GF-D8 (cell line): Measurements from ENCODE around the gene CDK5RAP2.
"Not testable (repeated sequence)": the region's sequence is repeated elsewhere in the genome, so short reads cannot be mapped to it uniquely, and the experiment has no call there.

Source experiments
- DNase-seq: peaks from one replicate; lab custom pipeline; 2025; lab: John Stamatoyannopoulos, UW

CDK5RAP2 gene

GRCh38 chr9:120465685-120466407 lies 114.1 kb downstream of the CDK5RAP2 start:
- DNase-seq, result no peak

GRCh38 chr9:120464887-120465421 lies 115.0 kb downstream of the CDK5RAP2 start:
- no peak for DNase-seq

GRCh38 chr9:120464176-120464886 lies 115.6 kb downstream of the CDK5RAP2 start:
- no peak for DNase-seq

DNA sequence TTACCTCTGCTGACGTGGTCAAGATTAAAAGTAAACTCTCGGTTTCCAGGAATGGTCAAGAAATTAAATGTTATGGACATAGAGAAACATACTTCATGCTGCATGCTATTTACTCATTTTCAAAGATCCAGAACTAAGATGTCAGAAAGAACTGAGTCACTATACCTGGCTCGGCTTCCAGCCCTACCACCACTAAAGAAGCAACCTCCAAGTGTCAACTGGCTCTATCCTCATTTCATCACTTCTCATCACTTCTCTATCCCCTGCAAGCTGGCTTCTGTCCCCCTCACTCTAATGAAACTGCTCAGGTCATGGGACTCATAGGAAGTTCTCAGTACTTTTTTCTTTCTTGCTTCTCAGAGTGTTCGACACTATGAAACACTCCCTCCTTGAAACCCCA lies 116.2 kb downstream of the CDK5RAP2 start:
- DNase-seq, result no peak

DNA sequence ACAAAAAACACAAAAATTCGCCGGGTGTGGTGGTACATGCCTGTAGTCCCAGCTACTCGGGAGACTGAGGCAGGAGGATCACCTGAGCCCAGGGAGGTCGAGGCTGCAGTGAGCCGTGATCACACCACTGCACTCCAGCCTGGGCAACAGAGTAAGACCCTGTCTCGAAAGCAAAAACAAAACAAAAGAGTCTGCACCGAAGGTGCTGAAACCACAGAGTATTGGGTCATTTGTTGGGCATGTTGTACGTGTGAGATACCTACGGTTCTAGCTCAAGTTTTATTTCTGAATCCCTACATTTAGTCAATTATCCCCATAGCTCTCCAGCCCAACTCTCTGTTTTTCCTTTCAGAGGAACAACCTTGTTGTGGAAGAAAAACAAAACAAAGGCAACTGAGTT lies 118.3 kb downstream of the CDK5RAP2 start:
- not testable (repeated sequence) for DNase-seq

DNA sequence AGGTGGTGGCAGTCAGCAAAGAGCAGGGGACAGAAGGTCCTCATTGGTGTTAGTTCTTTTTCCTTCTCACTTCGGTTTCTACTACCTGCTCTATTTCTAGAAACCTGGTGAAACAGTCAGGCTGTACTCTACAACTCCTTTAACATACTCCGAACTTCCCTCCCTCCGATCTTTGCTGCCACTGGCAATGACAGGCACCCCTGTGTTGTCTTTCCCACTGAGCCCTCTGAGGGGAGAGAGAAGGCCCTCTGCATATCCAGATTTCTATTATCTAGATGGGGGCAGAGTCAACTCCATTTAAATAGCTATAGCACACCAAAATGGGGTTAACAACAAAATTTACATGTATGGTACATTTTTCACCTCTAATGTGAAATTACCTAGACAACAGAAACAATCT lies 123.7 kb downstream of the CDK5RAP2 start:
- DNase-seq, result no peak

GRCh38 chr9:120454467-120454866 lies 125.5 kb downstream of the CDK5RAP2 start:
- no peak for DNase-seq

- no peak for DNase-seq
Observed at GRCh38 chr9:120453792-120454191, 126.2 kb downstream of the CDK5RAP2 start.

DNA sequence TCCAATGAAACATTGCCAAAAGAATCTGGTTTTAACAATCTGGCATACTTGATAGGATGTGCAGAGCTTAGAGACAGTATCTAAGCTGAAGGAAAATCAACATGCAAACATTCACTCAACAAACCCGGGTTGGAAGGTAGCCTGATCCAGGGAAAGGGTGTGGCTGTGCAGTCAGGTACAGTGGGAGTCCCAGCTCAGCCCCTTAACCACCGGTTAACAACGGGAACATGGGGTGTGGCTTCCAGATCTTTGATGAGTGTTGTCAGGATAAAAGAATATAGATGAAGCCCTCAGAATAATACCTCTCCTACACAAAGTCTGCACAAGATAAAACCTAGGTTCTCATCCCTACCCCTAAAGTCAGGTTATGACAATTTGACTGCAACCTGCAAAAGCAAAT lies 127.3 kb downstream of the CDK5RAP2 start:
- no peak for DNase-seq

DNA sequence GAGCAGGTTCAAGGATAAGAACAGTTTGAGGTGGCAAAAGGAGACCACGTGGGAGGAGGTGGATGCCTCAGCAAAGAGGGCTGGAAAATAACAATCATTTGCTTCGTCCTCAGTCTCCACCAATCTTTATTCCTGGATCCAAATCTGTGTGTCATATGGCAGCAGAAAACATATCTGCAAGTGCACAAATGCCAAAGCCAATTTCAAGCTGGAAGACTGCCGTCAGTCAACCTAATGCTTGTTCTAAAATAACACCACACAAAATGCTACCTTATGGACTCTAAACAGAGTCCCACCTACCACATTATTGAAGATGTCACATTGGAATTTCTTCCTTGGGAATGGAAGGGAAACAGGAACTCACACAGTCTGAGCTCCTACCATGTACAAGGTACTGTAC lies 129.1 kb downstream of the CDK5RAP2 start:
- no peak for DNase-seq

- no peak for DNase-seq
Observed at GRCh38 chr9:120449566-120449965, 130.4 kb downstream of the CDK5RAP2 start.

DNA sequence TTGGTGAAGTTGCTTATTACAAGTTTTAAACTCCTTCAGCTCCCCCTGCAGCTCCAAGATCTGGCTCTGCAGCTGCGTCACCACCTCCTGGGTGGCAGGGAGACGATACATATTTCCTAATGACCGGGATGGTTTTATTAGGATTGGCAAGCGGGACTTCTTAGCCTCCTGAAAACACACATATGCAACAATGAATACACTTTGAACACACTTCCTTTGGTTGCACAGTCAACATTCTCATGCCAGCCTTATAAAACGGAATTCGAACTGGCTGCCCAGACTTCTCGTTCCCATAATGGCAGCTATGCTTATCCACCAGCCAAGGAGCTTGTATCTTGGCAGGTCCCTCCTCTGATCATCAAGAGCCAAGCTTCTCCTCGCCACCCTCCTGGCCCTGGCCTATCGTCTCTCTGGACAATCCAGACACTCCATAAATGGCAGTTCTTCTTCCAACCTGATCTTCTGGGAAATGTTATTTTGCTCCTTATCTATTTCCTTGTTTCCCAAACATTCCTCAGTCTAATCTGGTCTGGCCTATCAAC lies 131.9 kb downstream of the CDK5RAP2 start:
- DNase-seq, result no peak

DNA sequence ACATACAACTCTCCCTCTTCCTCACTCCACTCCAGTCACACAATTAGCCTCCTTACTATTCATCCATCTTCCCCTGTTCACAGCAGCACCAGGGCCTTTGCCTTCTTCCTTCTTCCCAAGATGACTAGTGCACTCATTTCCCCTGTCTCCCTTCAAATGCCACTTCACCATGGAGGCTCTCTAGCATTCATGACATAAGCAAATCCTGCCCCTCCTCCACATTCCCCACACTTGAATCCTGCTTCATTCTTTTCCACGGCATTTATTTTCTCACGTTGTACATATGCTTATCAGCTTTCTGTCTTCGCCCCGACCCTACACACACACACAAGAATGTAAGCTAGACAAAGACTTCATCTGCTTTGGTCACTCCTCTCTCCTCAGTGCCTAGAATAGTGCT lies 133.3 kb downstream of the CDK5RAP2 start:
- no peak for DNase-seq

DNA sequence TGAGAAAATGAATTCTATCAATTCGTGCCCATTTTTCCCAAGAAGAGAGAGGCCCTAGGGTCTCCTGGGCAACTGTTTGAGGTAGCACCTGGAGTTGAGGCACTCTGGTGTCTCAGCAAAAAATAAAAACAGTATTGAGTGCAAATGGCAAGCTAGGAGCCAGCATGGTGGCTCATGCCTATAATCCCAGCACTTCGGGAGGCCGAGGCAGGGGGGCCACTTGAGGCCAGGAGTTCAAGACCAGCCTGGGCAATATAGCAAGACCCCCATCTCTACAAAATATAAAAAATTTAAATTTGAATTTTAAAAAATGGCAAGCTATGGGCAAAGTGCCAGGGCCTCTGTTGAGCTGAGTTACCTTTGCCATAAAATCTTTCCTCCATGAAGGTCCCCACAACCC lies 136.0 kb downstream of the CDK5RAP2 start:
- no peak for DNase-seq

- no peak for DNase-seq
Observed at GRCh38 chr9:120443489-120443888, 136.5 kb downstream of the CDK5RAP2 start.

- no peak for DNase-seq
Observed at GRCh38 chr9:120442308-120442995, 137.5 kb downstream of the CDK5RAP2 start.

GRCh38 chr9:120441426-120442307 lies 138.3 kb downstream of the CDK5RAP2 start:
- DNase-seq, result no peak

DNA sequence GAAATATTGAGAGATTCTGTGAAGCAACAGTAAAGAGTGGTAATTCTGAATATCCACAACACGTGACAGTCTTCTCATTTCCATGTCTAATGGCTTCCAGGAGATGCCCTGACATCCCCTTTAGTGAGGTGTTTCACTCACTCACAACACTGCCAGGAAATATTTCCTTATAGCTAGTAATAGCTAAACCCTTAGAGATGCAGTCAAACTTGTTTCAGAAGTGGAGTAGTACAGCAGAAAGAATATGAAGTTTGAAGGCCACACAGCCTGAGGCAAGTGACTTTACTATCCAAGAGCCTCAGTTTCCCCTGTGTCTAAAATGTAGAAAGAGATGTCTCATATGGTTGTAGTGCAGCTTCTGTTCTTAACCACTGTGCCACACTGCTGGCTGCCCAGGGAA lies 139.2 kb downstream of the CDK5RAP2 start:
- DNase-seq, result no peak

DNA sequence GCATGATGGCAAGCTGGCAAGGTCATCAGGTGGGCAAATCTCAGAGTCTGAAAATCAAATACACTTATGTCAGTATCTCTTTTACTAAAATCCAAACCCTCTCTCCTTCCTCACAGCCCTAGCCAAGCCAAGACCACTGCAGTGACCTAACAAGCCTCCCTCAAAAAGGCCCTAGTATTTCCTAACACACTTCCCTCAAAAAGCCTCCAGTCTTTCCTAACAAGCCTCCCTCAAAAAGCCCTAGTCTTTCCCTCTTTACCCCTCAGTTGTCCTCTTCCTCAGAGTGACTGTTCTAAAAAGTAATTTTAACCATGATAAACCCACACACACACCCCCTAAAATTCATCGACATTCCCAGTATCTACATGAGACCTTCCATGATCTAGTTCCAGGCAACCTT lies 140.0 kb downstream of the CDK5RAP2 start:
- no peak for DNase-seq

GRCh38 chr9:120438836-120439546 lies 141.0 kb downstream of the CDK5RAP2 start:
- no peak for DNase-seq

DNA sequence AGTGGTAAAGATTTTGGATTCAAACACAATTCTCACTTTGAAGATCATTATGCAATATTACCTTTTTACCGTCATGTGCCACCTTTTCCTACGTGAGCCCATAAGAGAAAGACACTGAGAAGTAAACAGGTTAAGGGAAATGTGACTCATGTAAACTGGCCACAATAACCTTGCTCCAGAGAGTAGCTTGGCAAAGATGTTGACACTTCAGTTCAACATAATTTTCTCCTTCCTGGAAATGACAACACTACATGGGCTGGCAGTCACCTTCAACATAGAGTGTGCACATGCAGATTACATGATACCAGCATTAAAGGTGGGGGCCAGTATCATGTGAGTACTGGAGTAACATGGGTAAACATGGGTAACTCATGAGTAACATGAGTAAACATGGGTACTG lies 141.9 kb downstream of the CDK5RAP2 start:
- peak; percentile 25 for DNase-seq
